ENCODE results near the gene IQGAP3. TPM values are rescaled to one million over a fixed set of nuclear protein-coding genes. Genes with fewer than 3 reads are reported as not detected.

The IQGAP3 gene
- total and polyA plus RNA-seq, 2 donors (not counting 1 experiment from before 2014, with no cell fraction given) = 0.07 to 0.12 TPM

DNA sequence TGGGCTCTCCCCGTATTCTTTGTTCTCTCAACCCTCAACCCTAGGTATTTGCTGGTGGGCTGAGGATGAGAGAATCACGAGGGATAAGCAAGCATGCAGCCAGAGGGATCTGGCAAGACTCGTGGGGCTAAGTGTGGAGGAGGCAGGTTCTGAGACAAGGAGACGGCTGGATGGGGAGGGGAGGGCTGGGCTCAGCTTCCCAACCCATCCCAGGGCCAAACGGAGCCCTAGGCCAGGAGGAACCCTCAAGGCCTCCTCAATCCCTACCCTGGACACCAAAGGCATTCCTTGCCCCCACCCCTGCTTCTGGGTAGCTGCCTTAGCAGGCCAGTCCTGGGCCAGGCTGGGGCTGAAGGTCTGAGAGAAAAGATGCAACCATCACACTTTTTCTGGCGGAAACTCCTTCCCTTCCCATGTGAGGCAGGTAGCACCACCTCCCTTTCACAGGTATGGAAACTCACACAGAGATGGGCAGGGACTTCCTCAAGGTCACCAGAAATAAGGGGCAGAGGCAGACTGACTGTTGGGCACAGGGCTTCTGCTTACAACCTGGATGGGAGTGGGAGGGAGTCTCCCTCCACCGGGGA, 78.0 kb downstream of the IQGAP3 start:
- no peaks in the 10 kb centered on the region for H3K27me3 Mint-ChIP-seq
- peak overlapping the region; percentile 90 for H3K4me3 Mint-ChIP-seq
- H3K27me3 ChIP-seq (replicated peaks in 1 of 4; ENCODE audit: control extremely low read depth in 1 of 4, control insufficient read depth in 3 of 4, insufficient read depth in 4 of 4, low read length in 3 of 4) = no peaks in the 10 kb centered on the region
- ChIA-PET CTCF (interaction anchor here (5.9 to 15.5 kb wide), 3 partner anchors 6 to 12 kb away, joined by 92 to 383 read pairs (median 383); partner anchors contain the start of gene MEF2D), POLR2A (interaction anchor here (1.9 kb wide), 1 partner anchor 11 kb away, joined by 12 read pairs; no protein-coding TSS in a partner anchor)
- peaks cover 100% of the 10 kb centered on the region for H3K79me2 ChIP-seq (ENCODE audit: control insufficient read depth, insufficient read depth, low read length)
- peaks cover 100% of the 10 kb centered on the region for H4K20me1 ChIP-seq (ENCODE audit: control insufficient read depth, insufficient read depth, low read length, poor library complexity, severe bottlenecking)
- WGBS (ENCODE audit: insufficient coverage) = 84% methylated on average over 2 of the region's 7 CpGs
- ATAC-seq (ENCODE audit: low read depth) (no peak), DNase-seq (no peak)
- H3K9me3 ChIP-seq (ENCODE audit: control extremely low read depth in 1 of 3, control insufficient read depth in 2 of 3, insufficient read depth in 1 of 3, low read length in 2 of 3) = no peaks in the 10 kb centered on the region
- no peak overlapping the region for H2AFZ ChIP-seq (ENCODE audit: insufficient read depth, low read depth, low read length, poor library complexity, severe bottlenecking)
- peak overlapping the region; percentile 75 to 94 for H3K27ac ChIP-seq (ENCODE audit: low read length in 2 of 2)
- no peak for TF ChIP-seq EZH2 (IDR thresholded peaks at IDR 0.05; ENCODE audit: borderline replicate concordance, insufficient read depth, low read depth, low read length, poor library complexity, severe bottlenecking)
- TF ChIP-seq, protein P1, sequence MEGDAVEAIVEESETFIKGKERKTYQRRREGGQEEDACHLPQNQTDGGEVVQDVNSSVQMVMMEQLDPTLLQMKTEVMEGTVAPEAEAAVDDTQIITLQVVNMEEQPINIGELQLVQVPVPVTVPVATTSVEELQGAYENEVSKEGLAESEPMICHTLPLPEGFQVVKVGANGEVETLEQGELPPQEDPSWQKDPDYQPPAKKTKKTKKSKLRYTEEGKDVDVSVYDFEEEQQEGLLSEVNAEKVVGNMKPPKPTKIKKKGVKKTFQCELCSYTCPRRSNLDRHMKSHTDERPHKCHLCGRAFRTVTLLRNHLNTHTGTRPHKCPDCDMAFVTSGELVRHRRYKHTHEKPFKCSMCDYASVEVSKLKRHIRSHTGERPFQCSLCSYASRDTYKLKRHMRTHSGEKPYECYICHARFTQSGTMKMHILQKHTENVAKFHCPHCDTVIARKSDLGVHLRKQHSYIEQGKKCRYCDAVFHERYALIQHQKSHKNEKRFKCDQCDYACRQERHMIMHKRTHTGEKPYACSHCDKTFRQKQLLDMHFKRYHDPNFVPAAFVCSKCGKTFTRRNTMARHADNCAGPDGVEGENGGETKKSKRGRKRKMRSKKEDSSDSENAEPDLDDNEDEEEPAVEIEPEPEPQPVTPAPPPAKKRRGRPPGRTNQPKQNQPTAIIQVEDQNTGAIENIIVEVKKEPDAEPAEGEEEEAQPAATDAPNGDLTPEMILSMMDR (IDR thresholded peaks at IDR 0.05) = no peak
- H3K4me1 Mint-ChIP-seq = peaks cover 95% of the 10 kb centered on the region
- intact Hi-C loops (cut with micrococcal nuclease) = no loop called here
- peaks cover 98 to 100% of the 10 kb centered on the region in 2 donors for H3K4me1 ChIP-seq (ENCODE audit: control insufficient read depth in 2 of 2, insufficient read depth in 2 of 2, low read length in 2 of 2)
- H3K9me3 Mint-ChIP-seq (ENCODE audit: insufficient read depth) = no peaks in the 10 kb centered on the region
- H3K36me3 ChIP-seq (replicated peaks in 1 of 2; ENCODE audit: control extremely low read depth in 1 of 2, control insufficient read depth in 1 of 2, extremely low read depth in 1 of 2, insufficient read depth in 2 of 2, low read length in 1 of 2) = peaks cover 0 to 14% of the 10 kb centered on the region in 2 experiments
- H3K4me2 ChIP-seq (replicated peaks; ENCODE audit: low read depth, low read length, poor library complexity, severe bottlenecking) = peak overlapping the region; percentile 79
- H3K4me3 ChIP-seq (ENCODE audit: control extremely low read depth in 1 of 5, extremely low read depth in 1 of 5, insufficient read depth in 1 of 5, low read depth in 2 of 5, low read length in 4 of 5) = no peak overlapping the region
- H3K9ac ChIP-seq (ENCODE audit: low read length) = no peak overlapping the region
- H3K27ac Mint-ChIP-seq = peak overlapping the region; percentile 92

DNA sequence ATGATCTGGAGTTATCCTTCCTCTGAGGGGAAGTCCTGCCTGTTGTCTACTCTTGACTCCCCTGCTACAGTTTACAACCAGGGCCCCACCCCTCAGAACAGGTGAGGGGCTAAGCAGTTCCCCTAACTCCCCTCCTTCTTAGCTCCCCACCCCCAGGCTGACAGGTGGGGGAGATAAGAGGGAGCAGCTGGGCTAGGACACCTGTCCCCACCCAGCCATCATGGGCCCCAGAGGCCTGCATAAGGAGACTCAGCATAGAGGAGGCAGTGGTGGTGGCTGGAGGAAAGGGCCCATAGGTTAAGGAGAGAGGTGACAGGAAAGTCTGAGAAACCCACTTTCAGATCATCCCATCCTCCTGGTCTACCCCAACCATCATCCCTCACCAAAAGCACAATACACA, 78.6 kb downstream of the IQGAP3 start:
- H3K4me3 ChIP-seq (ENCODE audit: control extremely low read depth in 1 of 5, extremely low read depth in 1 of 5, insufficient read depth in 1 of 5, low read depth in 2 of 5, low read length in 4 of 5) = peak overlapping the region in 1 of 5 experiments; percentile 53
- H3K79me2 ChIP-seq (ENCODE audit: control insufficient read depth, insufficient read depth, low read length) = peaks cover 100% of the 10 kb centered on the region
- H2AFZ ChIP-seq (ENCODE audit: insufficient read depth, low read depth, low read length, poor library complexity, severe bottlenecking) = no peak overlapping the region
- H3K4me1 ChIP-seq (ENCODE audit: control insufficient read depth in 2 of 2, insufficient read depth in 2 of 2, low read length in 2 of 2) = peaks cover 99 to 100% of the 10 kb centered on the region in 2 donors
- ChIA-PET CTCF (interaction anchor here (5.9 to 15.5 kb wide), 2 partner anchors 6 to 12 kb away, joined by 92 to 383 read pairs; partner anchors contain the start of gene MEF2D), POLR2A (interaction anchor here (1.3 to 11.9 kb wide), 3 partner anchors 8 to 36 kb away, joined by 4 to 193 read pairs (median 15); partner anchors contain the start of gene MEF2D)
- peak overlapping the region; percentile 75 to 94 for H3K27ac ChIP-seq (ENCODE audit: low read length in 2 of 2)
- Mint-ChIP-seq H3K9me3 (ENCODE audit: insufficient read depth) (no peaks in the 10 kb centered on the region), H3K4me1 (peaks cover 98% of the 10 kb centered on the region), H3K4me3 (peak overlapping the region; percentile 90), H3K27me3 (no peaks in the 10 kb centered on the region), H3K27ac (peak overlapping the region; percentile 92)
- no peaks in the 10 kb centered on the region for H3K9me3 ChIP-seq (ENCODE audit: control extremely low read depth in 1 of 3, control insufficient read depth in 2 of 3, insufficient read depth in 1 of 3, low read length in 2 of 3)
- H3K27me3 ChIP-seq (replicated peaks in 1 of 4; ENCODE audit: control extremely low read depth in 1 of 4, control insufficient read depth in 3 of 4, insufficient read depth in 4 of 4, low read length in 3 of 4) = no peaks in the 10 kb centered on the region
- TF ChIP-seq, protein P1 (IDR thresholded peaks at IDR 0.05) = no peak
- H3K36me3 ChIP-seq (replicated peaks in 1 of 2; ENCODE audit: control extremely low read depth in 1 of 2, control insufficient read depth in 1 of 2, extremely low read depth in 1 of 2, insufficient read depth in 2 of 2, low read length in 1 of 2) = peaks cover 0 to 14% of the 10 kb centered on the region in 2 experiments
- peak overlapping the region; percentile 79 for H3K4me2 ChIP-seq (replicated peaks; ENCODE audit: low read depth, low read length, poor library complexity, severe bottlenecking)
- ATAC-seq (ENCODE audit: low read depth) (no peak), DNase-seq (no peak)
- intact Hi-C loops (cut with micrococcal nuclease) = no loop called here
- H4K20me1 ChIP-seq (ENCODE audit: control insufficient read depth, insufficient read depth, low read length, poor library complexity, severe bottlenecking) = peaks cover 100% of the 10 kb centered on the region
- H3K9ac ChIP-seq (ENCODE audit: low read length) = peak overlapping the region; percentile 59
